SIG-M5 (cell line): ENCODE measurements around the gene B3GALT5.
"Not testable (repeated sequence)": the region's sequence is repeated elsewhere in the genome, so short reads cannot be mapped to it uniquely, and the experiment has no call there.

Source experiments
- DNase-seq: peaks from one replicate; lab custom pipeline; 2025; lab: John Stamatoyannopoulos, UW

Gene B3GALT5, protein sequence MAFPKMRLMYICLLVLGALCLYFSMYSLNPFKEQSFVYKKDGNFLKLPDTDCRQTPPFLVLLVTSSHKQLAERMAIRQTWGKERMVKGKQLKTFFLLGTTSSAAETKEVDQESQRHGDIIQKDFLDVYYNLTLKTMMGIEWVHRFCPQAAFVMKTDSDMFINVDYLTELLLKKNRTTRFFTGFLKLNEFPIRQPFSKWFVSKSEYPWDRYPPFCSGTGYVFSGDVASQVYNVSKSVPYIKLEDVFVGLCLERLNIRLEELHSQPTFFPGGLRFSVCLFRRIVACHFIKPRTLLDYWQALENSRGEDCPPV

DNA sequence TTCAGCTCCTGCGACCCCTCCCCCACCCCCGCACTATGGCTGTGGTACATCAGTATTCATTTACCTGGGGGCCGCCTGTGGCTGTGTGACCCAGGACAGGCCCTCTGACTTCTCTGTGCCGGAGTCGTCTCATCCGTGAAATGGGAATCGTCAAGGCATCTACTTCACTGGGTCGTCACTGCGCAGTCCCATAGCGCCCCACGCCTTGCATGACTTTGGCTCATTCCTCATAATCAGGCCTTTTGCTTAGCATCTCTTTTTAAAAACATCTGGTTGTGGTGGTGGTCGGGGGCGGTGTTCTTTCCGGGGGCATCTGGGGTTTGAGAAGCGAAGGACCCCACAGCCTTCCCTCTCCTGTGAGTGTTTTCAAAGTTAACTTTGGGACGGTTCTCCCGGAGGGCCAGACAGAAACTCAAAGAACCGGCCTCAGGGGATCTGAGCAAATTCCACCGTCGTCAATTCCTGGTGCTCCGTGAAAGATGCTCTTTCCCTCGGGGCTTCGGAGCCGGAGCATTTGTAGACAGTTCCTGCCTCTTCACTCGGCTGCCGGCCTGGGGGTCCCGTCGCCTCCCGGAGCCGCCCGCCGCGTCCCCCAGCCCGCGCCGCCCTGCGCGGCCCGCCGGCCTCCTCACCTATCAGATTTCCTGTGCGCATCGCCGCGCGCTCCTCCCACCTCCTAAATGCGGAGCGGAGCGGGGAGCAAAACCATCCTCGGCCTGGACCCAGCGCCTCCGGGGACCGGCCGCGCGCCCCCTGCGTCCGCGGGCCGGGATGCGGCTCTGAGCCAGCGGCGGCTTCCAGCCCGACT is at the start of gene B3GALT5:
Gene B3GALT5 (plus strand): TSS at position 708 of the 808 bp plus-strand sequence. CDS start 47,620 bp downstream, outside the sequence.
- no peak for DNase-seq

DNA sequence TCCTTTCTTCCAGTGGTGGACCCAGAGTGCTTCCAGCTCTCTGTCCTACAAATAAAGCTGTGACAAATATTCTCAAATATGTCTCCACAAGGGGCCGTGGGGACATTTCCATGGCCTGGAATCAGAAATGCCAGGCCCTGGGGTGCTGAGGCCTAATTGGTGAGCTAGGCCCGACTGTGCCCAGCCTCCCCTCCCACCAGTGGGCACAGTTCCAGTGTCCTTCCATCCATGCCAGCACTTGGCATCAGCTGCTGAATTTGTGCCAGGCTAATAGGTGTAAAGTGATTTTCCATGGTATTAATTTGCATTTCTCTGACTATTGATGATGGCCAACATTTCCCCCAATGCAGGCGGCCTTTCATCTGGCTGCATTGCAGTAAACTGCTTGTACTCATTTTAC is 48.5 kb upstream of the B3GALT5 start:
- no peak for DNase-seq

DNA sequence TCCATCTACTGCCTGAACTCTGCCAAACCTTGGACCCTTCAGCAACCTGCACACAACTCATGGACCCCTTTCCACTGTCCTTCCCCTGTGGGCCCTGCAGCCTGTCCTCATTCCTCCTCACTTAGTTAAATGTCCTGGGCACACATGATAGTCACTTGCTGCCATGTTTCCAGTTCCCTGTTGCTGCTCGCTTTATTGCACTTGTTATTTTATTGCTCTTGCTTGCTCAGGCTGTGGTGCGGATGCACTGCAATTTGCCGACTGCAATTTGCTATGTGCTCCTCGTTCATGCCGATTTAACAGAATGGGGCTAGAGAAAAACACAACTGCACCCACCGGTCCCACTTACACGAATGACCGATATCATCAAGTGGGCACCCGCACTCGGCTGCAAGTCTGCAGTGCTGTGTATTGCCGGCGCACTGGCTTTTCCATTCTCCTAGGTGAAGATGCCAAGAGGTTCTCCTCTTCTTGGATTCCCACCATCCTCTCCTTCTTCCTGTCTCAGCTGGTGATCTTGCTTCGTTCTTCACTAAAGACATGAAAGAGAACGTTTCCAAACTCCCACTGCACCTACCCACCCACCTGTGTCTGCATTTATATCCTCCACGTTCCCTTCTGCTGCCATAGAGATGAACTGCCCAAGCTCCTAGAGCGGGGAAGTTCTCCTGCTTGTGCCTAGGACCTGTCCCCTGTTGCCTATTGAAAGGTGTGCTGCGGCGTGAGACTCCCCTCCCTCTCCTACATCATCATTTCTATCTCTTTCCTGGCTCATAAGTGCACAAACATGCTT is 45.4 kb upstream of the B3GALT5 start:
- no peak for DNase-seq

DNA sequence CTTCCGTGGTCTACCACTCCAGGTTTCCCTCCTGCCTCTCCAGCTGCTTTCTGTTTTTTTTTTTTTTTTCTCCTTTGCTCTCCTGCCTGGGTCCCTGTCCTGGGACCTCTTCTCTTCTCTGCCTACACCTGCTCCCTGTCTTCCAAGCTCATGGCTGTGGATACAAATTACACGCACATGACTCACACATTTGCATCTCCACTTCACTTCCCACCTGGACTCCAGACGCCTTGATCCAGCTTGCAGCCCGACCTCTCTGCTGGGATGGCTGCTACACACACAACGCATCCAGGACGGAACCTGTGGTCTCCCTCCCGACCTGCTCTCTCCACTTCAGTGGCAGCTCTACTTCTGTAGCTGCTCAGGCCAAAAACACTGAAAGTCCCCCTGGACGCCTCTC is 44.4 kb upstream of the B3GALT5 start:
- DNase-seq, result no peak

DNA sequence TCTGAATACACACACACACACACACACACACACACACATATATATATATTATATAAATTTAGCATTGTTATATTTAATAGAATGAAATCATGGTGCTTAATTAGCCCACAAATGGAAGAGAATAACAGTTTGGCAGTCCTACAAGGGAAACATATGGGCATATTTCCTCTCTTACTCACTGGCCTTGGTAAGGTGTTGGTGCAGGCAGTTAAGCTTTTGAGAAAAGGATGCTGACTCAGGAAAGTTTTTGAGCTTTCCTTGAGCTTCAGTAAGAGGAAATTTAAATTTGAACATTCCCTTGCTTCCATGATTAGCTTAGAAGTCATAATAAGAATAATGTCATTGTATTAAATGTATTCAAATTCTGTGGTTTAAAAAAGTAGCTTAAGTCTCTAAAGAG is 37.0 kb upstream of the B3GALT5 start:
- DNase-seq, result no peak

DNA sequence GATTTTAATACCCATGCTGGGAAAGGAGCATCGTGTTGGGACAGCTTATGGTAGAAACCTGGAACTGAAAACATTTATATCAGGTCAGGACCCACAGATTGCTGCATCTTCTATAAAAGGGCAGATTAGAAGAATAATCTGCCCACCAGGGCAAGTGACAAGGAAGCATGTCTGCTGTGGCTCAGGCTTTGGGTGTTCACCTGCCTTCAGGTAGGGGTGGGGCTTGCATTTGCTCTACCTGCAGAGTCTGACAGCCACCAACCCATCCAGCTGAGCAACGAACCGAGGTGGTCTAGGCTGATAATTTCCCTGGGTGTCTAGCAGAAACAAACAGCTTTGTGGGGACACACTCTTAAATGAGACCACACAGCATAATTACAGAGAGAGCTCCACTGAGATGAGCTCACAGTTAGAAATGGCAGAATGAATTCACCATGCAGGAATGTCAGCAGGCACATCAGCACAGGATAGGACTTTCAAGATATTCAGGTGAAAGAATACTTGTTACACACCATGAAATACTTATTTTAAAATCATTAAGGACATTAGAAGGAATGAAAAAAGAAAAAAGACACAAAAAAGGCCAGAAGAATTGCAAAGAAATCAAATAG is 36.1 kb upstream of the B3GALT5 start:
- no peak for DNase-seq

DNA sequence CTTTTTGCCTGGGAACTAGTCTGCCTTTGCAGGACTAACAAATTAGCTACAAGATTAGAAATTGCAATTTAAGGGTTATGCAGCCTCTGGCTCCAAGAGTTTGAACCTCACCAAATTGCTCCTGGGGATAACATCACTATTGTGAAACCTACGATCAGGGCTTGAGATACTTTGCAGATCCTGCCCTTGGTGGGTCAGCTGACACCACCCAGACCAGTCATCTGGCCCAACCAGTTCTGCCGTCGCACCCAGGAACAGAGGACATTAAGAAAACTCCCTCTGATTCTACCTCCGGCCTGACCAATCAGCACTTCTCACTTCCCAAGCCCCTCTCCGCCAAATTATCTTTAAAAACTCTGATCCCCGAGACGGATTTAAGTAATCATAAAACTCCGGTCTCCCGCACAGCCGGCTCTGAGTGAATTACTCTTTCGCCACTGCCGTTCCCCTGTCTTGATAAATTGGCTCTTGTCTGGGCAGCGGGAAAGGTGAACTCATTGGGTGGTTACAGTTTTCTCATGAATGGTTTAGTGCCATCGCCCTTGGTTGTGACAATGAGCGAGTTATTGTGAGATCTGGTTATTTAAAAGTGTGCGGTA is 32.9 kb upstream of the B3GALT5 start:
- no peak for DNase-seq

DNA sequence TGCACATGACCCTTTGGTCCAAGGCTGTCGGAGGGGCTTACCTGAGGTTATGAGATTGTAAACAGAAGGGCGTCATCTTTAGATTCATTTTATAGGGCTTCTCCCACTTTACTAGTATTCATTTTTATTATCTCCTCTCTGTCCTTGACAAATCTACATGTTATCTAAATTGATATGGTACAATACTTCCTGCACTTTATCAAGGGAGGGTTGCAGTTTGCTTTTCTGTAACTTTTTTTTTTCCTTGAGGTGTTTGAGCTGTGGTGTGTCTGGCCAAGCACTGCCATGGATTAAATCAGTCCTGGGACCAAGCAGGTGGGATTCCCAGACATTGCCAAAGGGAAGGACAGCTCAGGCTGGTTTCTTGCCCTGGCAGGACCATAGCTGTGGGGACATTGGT is 32.0 kb upstream of the B3GALT5 start:
- no peak for DNase-seq

DNA sequence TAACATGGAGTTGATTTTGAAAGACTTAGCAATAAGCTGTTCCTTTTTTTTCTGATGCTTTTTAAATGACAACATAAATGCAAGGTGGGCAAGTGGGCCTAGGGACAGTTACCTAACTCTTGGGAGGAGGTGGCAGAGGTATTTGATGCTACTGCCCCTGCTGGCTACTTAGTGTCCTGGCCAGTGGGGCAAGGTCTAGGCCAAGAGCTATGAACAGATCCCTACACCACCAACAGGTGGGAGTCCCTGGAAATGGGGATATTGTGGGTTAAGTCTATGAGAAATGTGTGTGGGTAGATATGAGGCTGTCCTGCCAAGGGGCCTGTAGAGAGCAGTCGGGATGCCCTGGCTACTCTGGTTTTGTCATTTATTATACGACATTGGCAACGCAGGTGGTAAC is 31.3 kb upstream of the B3GALT5 start:
- no peak for DNase-seq

DNA sequence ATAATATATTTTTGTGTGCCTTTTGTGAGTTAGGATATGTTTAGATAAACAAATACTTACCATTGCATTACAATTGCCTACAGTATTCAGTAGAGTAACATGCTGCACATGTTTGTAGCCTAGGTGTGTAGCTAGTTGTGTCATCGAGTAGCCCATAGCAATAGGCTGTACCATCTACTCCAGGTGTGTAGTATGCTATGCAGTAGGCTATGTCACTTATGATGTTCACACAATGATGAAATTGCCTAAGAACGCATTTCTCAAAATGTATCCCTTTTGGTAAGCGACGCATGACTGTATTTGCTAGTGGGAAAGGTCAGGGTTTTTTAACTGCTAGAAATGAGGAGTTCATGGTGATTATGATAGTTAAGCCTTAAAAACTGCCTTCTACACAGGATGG is 30.0 kb upstream of the B3GALT5 start:
- DNase-seq, result no peak

DNA sequence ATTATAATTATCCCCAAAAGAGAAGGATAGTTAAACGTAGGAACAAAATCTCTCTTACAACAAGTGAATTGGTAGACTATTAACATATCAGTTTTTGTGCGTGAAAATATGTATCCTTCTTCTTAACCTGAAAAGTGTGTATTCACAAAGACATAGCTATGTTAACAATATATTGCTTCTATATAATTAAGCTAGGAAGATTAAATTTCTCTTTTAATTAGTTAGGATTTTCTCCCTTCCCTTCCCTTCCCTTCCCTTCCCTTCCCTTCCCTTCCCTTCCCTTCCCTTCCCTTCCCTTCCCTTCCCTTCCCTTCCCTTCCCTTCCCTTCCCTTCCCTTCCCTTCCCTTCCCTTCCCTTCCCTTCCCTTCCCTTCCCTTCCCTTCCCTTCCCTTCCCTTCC is 29.2 kb upstream of the B3GALT5 start:
- DNase-seq, result not testable (repeated sequence)

DNA sequence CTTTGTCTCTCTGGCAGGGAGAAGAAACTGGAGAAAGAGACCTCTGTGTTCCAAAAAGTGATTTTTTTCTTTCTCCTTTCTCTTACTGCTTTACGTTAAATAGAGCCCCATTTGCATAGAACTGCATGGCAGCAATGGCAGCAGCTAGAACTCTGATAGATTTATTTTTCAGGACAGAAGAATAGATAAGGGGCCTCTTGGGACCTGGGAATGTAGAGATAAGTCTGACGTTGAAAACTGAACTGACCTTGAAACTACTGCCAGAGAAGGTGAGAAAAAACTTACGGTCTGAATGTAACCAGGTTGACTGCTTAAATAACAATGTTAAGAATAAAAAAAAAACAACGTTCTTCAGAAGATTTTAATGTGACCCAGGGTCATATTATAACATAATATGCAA is 25.4 kb upstream of the B3GALT5 start:
- no peak for DNase-seq

DNA sequence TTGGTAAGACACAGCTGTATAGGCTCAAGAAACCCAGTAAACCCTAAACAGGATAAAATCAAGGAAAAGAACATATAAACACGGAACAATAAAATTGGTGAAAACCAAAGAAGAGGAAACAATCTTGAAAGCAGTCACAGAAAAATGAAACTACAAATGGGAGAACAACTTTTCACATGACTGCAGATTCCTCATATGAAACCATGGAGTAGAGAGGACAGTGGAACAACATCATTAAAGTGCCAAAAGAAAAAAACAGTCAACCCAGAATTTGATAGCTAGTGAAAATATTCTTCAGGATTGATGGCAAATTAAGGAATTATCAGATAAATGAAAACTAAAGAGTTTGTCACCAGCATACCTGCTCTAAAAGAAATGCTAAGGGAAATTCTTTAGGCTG is 23.9 kb upstream of the B3GALT5 start:
- no peak for DNase-seq

DNA sequence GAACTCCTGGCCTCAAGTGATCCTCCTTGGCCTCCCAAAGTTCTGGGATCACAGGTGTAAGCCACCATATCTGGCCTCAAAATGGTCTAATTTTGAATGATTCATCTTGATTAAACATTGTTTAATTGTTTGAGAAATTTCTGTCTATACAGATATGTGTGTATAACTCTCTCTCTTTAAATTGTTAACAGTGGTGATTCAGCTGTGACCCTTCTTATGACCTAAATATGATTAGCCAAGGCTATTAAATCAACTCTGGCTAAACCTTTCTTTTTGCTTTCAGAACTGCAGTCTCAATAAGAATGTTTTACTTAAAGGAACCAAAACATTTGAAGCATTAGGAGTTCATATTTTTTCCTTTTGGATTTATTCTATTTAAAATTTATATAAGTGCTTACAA is 19.2 kb upstream of the B3GALT5 start:
- no peak for DNase-seq

DNA sequence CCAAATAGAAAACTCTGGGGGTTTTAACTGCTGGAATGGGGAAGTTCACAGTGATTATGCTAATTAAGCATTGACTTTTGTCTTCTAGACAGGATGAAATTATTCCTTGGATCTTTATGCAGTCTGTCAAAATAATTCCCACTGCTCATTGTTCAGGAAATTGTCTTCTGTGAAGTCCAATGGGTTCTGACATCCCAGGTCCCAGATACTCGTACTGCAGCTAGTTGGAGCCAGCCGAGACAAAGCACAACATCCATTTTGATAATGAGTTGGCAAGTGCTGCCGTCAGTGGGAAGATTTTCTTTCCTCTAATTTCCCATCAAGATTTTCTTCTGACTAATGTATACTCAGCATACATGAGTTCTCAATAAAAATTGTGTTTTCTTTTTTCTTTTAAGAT is 17.3 kb upstream of the B3GALT5 start:
- no peak for DNase-seq

DNA sequence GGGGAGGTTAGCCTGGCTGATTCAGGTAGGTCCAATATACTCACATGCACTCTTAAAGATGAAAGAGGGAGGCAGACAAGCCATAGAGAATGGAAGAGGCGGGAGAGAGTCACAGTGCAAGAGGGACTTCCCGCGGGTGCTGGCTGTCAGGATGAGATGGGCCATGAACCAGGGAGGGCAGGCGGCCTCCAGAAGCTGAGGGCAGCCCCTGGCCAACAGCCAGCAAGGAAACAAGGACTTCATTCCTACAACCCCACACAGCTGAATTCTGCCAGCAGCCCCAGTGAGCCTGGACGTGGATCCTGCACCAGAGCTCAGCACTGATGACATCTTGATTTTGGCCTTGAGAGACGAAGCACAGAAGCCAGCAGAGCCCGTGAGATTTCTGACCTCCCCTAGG is 15.1 kb upstream of the B3GALT5 start:
- no peak for DNase-seq

DNA sequence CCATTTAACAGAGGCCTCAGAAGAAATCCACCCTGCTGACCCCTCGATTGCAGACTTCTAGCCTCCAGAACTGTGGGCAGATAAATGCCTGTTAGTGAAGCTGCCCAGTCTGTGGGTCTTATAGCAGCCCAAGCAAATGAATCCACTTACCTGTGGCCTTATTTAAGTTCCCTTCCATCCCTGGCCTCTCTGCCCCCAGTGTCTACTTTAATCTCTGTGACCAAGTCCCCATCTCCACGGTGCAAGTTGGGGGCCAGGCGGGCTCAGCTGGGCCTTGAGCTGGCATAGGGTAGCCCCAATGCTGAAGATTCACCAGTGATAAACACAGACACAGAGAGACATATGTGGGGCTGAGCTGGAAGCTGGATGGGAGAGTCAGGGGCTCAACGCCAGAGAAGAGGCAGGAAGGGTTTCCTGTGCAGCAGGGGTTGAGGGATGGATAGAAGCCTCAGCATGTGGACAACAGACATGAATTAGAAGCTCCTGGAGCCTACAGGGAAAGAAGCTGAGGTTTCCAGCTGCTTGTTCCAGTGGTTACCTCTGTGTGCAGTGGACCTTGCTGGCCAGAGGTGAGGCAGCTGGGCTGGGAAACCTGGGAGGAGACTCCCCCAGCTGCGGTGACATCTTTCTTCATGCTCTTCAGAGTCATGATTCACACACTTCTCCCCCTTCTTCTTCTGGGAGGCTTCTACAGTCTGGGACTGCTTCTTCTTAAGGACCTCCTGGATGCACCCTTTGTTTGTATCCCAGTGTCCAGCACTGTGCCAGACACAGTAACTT is 13.4 kb upstream of the B3GALT5 start:
- DNase-seq, result no peak

DNA sequence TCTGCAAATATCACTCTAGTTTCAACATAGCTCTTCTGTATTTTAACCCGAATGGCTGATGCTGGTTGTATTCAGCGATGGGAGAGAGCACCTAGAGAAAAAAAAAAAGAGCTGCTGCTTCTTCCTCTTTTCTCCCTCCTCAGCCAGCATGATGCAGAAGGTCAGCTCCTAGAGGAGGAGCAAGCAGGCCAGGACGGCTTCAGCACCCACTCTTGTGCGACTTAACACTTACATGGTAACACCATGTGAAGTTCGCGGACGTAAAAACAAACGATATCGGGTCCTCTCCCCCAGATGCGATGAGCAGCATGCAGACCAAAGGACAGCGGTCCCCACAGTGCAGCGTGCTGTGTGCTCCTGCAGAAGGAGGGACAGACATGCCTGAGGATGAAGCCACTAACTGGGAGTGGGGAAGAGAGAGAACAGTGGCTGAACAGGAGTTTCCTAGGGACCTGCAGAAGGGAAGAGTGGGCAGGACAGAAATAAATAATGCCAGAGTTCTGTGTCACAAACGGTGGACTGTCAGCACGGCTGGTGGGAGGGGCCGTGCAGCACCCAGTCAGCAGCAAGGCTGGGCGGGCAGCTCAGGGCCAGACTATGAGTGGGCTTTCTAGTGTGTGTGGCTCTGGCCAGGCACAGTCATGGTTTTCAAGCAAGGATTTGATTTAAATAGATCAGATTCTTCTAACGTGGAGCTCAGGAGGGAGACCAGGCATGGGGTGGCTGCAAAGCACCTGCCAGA is 11.4 kb upstream of the B3GALT5 start:
- DNase-seq, result no peak

DNA sequence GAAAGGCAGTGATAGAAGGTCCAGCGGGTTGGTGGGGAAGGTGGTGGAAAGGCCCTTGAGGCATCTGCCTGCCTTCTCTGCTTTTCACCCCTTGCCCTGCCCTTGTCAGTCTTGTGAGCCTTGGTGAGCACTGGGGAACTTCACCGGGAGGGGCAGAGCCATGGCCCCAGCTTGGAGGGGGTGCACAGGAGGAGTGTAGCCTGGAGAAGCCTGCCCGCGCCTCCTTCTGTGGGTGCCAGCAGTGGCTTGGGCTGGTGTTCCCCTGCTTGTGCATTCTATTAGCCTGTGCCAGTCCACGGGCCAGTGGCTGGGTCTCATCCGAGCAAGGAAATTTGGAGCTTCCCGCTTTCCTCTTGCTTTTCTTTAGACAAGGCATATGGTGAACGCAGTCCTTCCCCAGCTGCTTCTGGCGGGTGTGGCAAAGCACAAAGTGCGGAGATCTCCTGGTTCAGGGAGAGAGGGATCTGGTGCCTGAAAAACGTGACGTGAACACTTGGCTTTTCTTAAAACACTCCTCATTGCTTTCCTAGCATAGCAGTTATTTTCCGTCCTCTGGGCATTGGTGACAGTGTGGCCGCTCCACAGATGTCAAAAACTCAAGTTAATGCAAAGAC is 10.6 kb upstream of the B3GALT5 start:
- DNase-seq, result no peak

DNA sequence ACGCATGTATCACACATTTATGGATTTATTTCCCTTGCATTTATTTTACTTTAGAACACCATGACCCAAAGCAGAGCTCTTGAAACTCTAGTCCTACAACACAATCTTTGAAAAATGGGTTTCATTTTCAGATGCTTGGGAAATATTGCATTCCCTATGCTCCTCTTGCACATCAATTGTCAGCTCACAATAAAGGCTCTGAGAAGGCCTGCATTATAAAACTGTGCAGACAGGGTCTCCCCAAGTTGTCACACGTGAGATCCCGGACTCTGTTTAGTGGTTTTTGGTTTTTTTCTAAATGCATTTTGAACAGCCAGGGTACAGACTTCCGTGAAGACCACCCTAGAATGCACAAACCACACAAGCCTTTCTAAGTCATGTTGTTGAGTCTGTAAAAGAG is 9.9 kb upstream of the B3GALT5 start:
- no peak for DNase-seq
